ENCODE measurements around the gene SCGB3A2.
"Not testable (repeated sequence)": the region's sequence is repeated elsewhere in the genome, so short reads cannot be mapped to it uniquely, and the experiment has no call there.

The SCGB3A2 gene

GRCh38 chr5:147863454-147864158 is 14.9 kb upstream of the SCGB3A2 start:
- DNase-seq (ENCODE audit: low spot score) = no peak

DNA sequence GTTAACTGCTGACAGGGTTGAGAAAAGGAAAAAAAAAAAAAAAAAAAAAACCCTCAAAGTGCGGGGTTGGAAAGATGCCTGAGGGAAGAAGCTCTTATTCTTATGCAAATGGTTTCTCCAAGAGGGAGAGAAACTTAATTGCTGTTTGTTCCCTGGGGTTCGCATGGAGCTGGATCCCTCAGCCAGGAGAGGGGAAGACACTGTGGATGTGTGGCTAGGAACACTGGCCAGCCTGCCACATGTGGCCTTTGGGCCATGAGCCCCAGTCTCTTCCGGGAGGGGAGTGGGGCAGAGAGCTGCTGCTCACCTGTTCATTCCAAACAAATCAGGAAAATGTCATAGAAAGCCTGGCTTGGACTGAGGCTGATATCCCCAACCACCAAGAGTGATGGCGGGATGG is 9.4 kb upstream of the SCGB3A2 start:
- DNase-seq (ENCODE audit: low spot score) = no peak

DNA sequence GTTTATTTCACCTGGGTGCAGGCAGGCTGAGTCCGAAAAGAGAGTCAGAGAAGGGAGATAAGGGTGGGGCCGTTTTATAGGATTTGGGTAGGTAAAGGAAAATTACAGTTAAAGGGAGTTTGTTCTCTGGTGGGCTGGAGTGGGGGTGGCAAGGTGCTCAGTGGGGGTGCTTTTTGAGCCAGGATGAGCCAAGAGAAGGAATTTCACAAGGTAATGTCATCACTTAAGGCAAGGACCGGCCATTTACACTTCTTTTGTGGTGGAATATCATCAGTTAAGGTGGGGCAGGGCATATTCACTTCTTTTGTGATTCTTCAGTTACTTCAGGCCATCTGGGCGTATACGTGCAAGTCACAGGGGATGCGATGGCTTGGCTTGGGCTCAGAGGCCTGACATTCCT is 8.6 kb upstream of the SCGB3A2 start:
- DNase-seq (ENCODE audit: low spot score) = not testable (repeated sequence)

DNA sequence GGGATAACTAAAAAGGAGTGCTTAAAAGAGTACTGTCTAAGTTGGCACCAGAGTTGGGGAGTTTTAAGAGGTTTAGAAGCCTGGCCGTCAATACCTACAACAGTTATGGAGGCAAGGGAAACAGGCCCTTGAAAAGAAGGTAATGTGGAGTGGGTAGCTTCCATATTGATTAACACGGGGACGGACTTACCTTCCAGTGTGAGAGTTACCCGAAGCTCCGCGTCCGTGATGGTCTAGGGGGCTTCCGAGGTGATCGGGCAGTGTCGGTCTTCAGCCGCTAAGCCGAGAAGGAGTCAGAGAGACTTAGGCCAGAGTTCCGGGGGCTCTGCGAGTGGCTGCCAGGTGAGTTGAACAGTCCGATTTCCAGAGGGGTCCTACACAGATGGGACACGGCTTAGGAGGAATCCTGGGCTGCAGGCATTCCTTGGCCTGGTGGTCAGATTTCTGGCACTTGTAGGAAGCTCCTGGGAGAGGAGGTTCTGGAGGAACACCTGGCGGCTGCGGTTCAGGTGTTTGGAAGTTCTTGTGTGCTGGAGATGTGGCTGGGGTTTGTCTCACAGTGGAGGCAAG is 6.4 kb upstream of the SCGB3A2 start:
- DNase-seq (ENCODE audit: low spot score) = not testable (repeated sequence)

GRCh38 chr5:147872744-147873435 is 5.6 kb upstream of the SCGB3A2 start:
- DNase-seq (ENCODE audit: low spot score) = not testable (repeated sequence)

- not testable (repeated sequence) for DNase-seq (ENCODE audit: low spot score)
Observed at GRCh38 chr5:147874118-147874875, 4.2 kb upstream of the SCGB3A2 start.

DNA sequence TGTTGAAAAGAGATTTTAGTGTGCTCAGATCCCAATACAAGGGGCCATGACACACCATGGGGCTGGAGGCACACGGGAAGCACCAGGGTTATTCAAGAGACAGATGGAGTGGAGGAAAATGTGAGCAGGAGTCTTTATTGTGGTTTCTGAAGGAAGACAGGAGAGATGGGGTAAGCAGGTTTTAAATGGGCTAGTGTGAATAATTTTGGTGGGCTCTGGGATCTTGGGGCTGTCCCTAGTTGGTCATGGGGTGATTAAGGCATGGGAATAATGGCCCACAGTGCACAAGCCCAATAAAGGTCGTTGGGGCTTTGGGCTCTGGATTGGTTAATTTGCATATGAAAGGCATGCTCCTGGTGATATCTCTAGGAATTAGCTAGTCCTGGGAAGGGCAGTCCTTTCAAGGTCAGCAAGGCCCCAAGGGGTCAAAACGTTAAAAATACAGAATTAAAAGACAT is 3.6 kb upstream of the SCGB3A2 start:
- no peak for DNase-seq (ENCODE audit: low spot score)

DNA sequence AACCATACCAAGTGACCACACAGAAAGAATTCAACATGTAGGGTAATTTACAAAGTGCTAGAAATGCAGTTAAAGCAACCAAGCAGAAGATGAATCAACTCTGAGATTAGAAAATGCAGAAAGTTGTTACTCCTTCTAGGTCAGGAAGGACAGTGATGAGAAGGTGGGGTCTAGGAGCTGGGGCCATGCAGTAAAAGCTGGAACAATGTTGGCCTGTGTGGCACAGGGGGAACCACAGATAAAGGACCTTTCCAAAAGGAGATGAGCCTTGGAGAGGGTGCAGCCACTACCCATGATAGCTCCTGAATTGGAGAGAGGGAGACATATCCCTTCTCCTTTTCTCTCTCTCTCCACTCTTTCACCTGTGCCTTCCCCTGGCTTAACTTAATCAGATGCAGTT is 2.4 kb upstream of the SCGB3A2 start:
- DNase-seq (ENCODE audit: low spot score) = no peak

DNA sequence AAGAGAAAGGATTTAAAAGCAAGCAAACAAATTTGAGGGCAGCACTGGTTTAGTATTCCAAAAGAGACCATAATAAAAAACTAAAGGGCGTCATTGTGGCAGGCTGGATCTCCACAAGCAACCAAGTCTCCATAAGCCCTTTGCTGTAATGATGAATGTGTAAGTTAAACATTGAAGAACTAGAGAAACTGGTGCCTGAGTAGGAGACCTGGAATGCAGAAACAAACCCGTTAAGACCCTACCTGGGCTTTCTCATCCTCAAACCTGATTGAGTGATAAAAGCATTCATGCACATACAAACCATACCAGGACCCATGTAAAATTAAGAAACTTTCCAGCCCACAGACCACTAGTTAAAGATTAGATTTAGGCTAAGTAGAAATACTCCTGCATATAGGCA is 1.9 kb upstream of the SCGB3A2 start:
- no peak for DNase-seq (ENCODE audit: low spot score)

DNA sequence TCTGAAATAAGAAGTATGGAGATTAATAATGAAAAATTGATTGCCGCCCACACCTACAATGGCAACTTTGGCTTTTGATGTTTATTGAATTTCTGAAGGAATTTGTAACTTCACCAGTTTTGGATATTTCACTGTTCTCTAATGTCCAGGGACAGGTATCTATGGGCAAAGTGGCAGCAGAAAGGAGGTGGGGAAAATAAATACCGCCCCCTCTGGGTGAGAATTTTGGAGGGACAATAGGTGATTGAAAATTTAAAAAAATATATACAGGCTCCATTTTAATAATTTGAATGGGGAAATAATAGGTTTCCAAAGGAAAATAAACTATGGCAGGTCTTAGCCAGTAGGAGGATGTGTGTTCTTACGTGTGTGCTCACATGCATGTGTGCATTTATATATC is 1.3 kb downstream of the SCGB3A2 start:
- DNase-seq (ENCODE audit: low spot score) = no peak

DNA sequence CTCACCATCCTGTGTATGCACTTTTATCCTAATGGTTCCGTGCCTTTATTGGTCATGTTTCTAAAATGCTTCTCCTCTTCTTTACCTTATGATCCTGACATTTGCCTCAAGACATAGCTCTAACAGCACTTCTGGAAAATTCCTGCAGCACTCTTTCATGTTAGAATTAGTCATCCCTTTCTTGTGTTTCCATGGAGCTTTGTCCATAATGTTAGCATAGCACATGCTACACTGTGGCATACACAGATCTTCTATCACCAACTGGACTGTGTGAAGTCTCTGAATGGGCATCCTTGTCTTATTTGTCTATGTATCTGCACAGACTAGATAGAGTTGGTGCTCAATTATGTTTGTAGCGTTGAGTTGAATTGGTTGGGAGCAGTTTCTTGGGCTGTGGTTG is 2.0 kb downstream of the SCGB3A2 start:
- no peak for DNase-seq (ENCODE audit: low spot score)

GRCh38 chr5:147882586-147883313 is 4.2 kb downstream of the SCGB3A2 start:
- DNase-seq (ENCODE audit: low spot score) = no peak

DNA sequence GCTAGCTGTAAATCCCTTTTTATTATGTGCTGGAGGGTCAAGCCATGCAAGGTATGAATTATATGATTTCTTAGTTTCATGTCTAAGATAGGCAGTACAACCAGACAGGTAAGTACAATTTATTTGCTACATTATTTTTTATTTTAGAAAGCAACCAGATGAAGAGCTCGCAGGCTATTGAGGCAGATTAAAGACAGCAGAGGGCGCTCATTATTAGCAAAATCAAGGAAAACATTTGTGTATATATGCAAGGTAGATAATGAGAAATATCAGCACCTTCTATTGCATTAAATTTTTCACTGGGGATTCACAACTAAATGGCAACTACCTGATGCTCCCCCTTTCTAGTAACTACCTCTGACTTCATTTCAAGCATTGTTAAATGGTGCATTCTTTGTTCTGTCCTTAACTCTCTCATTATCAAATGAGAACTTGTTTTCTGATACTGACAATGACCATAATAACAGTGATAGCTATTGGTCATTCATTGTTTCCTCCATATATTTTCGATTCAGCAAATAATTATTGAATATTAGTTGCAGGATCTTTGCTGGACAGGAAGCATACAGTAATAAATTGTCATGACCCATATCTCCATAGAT is 8.6 kb downstream of the SCGB3A2 start:
- peak; percentile 53 for DNase-seq (ENCODE audit: low spot score)

DNA sequence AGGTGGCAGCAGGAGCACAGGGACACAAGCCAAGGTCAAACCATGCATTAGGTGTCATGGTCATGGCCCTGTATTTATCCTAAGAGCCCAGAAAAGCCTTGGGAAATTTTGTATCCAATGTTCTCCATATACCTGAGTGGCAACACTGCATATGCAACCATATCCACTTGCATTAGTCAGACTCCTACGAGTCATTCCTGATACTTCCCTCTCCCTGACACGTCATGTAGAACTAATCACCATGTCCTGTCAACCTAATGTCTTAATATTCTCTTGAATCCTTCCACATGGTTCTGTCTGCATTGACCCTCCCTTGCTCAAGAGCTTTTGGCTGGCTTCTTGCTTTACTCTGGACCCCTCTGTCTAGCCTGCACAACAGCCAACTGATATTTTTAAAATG is 9.4 kb downstream of the SCGB3A2 start:
- no peak for DNase-seq (ENCODE audit: low spot score)

DNA sequence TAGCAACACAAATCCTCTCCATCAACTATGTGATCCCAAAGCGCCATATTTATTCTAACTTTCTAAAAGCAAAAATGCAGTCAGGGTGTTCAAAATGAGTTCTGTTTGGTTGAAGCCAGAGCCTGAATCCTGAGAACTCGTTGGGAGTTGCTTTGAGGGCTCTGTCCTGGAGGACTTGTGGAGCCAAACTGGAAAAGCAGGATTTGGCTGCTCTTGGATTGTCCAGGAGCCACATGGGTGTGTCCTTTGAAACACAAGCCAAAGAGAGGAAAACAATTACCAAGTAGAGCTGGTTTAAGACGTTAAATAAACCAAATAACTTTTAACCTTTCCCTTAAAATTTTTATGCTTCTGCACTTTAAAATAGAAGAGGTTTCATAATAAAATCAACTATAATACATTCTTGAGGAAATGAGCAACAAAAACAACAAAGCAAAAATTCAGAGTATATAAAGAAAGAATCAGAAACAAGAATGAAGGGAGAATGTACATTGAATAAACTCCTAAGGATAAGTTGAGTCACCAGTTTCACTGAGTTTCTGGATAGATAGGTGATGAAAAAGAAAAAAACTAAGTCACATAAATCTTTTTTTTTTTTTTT is 14.3 kb downstream of the SCGB3A2 start:
- no peak for DNase-seq (ENCODE audit: low spot score)

- DNase-seq (ENCODE audit: low spot score) = no peak
Observed at GRCh38 chr5:147893820-147894219, 15.3 kb downstream of the SCGB3A2 start.

DNA sequence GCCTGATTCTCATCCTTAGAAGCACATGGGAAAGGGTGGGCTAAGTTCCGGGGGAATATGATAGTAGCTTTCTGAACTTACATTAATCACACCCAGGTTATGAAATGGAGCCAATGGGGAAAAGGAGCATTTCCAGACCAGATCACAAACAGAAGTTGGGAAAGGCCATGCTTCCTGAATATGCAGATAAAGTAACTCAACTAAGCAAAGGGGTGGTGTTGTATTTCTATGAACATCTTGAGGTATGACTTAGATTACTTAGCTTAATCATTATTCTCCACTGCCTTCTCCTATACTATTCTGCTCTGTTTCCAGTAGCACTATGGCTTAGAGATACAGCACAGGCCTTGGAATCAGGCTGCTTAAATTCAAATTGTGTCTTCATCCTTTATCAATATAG is 17.4 kb downstream of the SCGB3A2 start:
- no peak for DNase-seq (ENCODE audit: low spot score)

DNA sequence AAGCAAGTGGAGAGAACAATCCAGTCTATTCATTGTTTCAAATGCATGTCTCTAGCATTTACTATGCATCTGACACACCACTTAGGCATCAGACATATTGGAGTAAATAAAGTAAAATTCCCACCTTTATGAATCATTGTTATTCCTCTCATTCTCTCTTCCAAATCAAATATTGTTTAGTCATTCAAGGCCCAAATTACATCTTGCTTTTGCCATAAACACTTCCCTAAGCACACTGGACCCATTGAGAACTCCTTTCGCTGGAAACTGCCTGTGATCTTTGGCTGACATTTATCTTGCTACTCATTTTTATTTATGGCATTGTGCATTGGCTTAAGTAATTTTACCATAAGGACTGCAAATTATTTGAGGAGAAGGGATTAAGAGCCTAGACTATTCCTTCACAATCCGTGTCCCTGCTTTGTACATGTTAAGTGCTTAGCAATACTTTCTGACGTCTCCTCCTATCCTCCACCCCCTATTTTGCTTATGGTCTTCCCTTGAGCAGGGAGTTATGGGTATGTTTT is 20.4 kb downstream of the SCGB3A2 start:
- no peak for DNase-seq (ENCODE audit: low spot score)

DNA sequence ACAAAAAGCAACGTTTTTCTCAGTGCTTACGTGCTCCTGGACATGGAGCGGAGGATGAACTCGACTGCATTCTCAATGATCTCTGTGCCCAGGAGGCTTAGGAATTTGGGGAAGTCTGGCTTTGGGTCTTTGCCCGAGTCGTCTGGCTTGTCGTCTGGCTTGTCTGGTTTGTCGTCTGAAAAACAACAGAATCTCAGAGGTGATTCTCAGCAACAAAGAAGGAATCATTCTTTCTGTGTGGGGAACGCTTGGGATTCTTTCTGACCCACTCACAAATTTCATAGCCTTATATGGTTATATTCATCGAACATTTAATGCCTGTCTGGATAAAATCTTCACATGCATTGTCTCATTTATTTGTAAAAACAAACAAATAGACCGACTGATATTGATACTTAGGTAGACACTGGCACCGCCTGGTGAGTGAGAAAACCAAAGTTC is 23.1 kb downstream of the SCGB3A2 start:
- DNase-seq (ENCODE audit: low spot score) = peak; percentile 26

DNA sequence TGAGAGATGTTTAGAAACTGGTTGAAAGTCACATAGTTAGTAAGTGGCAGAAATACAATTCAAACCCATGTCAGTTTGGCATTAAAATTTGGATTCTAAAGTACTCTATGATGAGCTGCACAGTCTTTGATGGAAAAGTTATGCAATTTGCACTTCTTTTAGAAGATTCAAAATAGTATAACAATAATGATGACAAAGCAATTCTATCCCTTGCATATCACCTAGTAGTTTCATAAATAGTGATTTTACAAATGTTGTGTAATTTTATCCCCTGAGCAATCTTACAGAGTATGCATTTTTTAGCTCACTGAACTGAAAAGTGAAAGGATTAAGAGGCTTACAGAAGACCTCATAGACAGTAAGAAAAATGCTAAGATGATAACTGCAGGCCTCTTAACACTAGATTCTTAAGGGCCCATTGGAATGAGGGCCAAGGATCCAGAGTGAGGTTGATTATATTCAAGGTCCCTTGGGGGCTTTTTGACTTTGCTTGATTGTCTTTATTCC is 24.2 kb downstream of the SCGB3A2 start:
- DNase-seq (ENCODE audit: low spot score) = no peak

DNA sequence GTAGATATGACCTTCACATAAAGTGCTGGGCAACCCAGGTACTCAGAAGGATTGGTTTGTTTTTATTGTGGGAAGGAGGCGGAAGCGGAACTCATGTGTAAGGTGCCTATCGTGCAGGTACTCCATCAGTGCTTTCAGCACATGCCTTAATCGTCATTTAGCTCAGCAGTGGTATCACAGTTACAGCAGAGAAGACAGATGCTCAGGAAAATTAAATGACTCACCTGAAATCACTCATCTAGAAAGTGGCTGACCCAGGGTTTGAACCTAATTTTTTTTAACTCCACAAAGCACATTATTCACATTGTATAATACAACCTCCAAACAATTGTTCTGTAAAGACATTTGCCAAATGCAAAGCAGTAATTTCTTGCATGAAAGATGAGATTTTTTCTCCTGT is 25.6 kb downstream of the SCGB3A2 start:
- DNase-seq (ENCODE audit: low spot score) = no peak
